GM18861 (cell line): ENCODE measurements around the gene MOSPD3.
"Not testable (repeated sequence)": the region's sequence is repeated elsewhere in the genome, so short reads cannot be mapped to it uniquely, and the experiment has no call there.

Experiments
- ATAC-seq: cut with Tn5 transposase; IDR thresholded peaks from one replicate; pipeline ENCODE4 v1.9.1; 2021; ENCODE audit not compliant: unreplicated experiment

MOSPD3 gene

DNA sequence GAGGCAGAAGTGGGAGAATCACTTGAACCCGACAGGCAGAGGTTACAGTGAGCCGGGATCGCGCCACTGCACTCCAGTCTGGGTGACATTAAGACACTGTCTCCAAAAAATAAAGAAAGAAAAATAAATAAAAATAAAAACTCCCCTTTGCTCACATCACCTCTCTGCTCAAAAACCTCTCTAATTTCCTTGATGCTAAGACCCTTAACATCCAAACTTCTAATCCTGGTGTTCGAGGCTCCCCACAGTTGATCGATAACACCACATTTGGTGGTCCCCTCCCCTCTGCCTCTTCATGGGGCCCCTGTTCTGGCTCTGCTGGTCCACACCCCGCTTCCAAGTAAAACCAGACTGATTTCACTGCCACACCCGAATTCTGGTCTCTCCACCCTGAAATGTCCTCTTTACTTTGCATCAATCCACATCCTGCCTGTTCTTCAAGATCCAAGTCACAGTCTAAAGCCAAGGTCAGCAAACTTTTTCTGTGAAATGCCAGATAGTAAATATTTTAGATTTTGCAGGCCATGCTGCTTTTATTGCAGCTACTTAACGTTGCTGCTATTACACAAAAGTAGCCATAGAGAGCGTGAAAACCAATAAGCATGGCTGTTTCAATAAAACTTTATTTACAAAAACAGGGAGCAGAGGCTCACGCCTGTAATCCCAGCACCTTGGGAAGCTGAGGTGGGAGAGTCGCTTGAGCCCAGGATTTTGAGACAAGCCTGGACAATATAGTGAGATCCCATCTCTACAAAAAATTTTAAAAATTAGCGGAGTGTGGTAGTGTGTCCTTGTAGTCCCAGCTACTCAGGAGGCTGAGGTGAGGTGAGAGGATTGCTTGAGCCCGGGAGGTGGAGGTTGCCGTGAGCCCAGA, 11.8 kb downstream of the MOSPD3 start:
- no peak for ATAC-seq

DNA sequence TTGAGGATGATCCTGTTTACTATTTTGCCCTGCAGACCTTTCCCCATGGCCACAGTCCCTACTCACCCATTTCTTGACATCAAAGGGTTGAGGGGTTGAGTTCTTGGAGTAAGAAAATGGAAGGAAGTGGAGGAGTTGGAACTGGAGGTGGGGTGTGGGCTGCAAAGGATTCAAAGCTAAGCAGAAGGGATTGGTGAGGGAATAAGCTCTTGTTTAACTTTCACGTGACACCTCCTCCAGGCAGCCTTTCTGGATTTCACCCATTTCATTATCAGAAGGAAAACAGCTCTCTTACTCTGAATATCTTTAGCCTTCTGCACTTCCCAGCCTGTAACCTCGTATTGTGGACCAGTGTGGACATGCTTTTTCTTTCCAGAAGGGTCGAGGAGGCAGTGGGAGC, 13.7 kb downstream of the MOSPD3 start:
- ATAC-seq: no peak

DNA sequence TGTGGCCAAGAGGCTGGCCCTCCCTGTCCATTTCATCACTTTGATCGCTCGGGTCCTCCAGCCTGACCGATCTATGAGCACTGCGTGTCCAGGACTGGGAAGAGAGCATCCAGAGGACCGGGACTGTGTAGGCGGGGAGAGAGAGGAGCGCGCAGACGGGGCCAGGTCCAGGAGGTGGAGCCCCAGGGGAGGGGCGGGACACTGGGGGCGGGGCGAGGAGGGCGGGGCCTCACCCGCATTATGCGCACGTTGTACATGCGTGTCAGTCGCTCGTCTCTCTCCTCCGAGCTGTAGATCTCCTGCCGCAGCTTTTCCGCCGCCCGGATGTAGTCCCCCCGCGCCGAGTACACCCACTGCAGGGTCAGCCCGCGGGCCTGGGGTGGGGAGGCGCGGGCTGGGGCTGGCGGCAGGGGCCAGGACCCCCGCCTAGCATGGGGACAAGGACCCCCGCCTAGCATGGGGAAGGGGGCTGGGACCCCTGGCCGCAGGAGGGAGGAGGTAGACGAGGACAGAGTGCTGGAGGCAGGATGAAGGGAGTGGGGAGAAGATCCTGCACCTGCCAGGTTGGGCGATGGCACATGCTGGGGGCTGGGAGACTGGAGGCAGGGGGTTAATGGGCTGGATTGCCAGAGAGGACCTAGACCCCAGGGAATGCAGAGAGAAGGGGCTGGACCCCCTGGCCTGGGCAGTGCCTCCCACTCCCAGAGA, 14.3 kb downstream of the MOSPD3 start:
- peak; percentile 54 for ATAC-seq

DNA sequence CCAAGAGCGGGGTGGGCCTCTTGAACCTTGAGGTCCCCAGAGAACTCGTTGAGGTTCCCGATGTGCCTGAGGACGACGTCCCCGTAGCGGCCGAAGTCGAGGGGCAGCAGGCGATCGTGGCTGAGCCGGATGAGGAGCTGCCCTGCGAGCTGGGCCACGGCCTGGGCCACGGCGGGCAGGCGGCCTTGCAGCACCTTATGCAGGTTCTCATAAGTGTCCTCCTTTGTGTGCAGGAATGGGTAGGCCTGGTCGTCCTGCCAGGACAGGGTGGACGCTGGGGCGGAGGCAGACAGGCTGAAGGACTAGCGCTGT, 14.9 kb downstream of the MOSPD3 start:
- ATAC-seq: no peak

DNA sequence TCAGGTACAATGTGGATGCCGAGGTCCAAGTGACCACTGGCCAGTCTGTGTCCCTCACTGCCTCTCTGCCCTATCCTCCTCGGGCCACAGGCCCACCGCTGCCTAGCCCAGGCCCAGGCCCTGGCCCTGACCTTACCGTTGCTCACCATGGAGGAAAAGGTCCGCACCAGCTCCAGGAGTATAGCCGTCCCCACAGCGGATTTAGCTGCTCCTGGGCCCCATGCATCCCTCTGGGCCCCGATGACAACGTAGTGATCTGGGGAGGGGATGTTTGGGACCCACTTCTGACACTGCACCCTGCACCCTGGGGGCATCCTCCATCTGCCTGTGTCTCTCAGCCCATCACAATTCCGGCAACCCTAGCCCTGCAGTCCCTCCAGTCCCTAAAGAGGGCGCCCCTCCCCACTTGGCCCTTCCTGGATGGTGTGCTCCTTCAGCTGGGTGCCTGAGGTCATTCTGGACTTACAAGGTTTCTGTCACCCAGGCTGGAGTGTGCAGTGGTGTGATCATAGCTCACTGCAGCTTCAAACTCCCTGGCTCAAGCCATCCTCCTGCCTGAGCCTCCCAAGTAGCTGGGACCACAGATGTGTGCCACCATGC, 16.9 kb downstream of the MOSPD3 start:
- ATAC-seq: no peak

DNA sequence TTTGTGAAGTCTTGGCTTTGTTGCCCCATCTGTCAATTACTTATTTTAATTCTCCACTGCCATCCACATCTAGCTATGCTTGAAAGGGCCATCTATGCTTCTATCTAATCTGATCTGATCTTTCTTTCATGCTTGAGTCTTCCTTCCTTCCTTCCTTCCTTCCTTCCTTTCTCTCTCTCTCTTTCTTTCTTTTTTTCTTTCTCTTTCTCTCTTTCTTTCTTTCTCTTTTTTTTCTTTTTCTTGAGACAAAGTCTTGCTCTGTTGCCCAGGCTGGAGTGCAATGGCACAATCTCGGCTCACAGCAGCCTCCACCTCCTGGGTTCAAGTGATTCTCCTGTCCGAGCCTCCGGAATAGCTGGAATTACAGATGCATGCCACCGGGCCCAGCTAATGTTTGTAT, 17.7 kb downstream of the MOSPD3 start:
- ATAC-seq: no peak

DNA sequence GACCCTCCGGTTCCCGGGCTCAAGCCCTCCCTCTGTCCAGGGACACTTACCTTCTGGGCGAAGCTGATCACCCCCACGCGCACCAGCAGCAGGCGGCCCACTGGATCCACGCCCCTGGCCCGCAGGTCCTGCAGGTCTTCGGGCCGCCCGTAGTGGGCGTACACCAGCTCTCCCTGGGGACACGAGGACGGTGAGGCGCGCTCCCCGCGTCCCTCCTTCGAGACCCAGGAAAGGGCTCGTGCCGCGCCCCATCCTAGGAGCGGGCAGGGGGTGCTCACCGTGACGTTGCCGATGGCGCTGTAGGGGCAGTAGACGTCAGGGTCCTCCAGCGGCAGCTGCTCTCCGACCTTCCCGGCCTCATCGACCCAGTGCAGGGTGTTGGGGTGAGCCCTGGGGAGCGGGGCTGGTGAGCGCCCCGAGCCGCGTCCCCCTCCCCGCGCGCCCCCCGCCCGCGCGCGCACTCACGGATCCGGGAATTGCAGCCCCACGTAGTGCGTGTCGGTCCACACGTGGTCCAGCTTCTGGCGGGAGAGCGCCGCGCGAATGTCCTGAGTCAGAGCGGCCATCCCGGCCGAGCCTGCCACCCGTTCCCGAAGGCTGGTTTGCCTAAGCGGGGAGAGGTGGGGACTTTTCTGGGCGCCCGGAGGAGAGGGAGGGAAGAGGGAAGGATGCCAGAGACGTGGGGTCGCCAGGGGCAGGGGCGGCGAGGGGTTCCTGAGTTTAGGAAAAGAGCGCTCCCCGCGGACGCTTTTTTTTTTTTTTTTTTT, 20.8 kb downstream of the MOSPD3 start:
- ATAC-seq: no peak

DNA sequence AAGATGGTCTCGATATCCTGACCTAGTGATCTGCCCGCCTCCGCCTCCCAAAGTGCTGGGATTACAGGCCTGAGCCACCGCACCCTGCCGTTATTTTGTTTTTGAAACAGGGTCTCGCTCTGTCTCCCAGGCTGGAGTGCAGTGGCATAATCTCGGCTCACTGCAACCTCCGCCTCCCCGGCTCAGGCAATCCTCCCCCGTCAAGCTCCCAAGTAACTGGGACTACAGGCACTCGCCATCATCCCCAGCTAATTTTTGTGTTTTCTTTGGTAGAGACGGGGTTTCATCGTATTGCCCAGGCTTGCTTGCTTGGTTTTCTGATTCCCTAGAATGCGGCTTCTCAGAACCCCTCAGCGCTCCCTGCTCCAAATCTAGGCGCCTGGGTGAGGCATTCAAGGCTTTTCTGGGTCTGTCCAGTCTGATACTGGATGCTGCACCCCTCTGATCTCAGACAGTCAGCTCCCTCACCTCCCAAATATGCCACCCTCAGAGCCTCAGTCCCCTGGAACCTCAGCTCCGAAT, 27.7 kb downstream of the MOSPD3 start:
- no peak for ATAC-seq

DNA sequence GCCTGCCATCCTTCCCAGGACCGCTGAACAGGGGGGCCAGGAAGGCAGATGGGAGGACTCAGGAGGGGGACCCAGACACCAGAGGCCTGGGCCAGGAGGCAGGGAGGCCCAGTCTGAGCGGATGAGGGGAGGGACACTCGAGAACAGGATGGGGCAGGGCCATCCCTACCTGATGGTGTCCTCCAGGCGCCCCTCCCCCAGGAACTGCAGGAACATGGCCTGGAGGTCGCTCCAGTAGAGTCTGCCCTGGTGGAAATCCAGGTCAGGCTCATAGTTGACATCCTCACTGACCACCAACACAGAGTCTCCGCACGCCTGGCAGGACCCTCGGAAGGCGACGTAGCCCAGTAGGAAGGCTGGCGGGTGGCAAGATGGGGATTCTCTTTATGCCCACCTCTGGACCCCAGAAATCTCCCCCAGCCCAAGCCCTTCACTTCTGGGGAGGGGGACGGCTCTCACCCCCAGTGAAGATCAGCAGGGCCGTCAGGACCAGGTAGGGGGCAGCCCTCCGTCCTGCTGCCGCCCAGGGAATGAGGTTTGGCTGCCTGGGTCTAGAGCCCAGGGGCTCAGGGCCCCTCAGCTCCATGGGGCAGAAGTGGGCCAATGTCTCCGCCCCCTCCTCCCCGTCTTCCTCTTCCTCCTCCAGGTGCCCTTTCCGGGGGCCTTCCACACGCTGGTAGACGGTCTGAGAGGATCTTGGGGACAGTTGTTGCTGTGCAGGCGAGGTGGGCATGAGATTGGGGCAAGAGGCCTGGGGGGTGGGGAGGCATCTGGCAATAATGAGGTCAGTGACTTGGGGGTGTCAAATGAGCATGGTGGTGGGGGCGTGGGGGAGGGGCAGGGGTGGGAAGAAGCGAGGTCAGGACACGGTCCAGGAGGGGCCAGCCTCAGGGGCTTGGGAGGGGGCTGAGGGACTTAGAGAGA, 28.4 kb downstream of the MOSPD3 start:
- ATAC-seq: no peak

DNA sequence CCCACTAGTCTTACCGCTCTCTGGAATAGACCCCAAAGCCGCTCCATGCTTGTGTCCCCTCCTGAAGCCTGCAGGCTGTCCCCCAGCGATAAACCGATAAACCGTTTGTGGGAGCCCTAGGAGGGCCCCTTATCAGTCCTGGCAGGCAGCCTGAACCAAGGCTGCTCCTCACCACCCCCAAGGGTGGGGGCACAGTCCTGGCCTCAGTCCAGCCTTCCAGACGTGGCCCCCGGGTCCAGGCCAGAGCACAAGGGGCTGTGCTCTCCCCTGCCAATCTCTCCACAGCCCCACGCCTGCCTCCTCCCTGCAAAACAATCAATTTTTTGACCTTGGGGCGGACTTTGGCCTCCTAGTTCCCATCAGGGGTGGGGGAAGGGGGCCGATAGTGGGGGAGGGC, 29.1 kb downstream of the MOSPD3 start, which contains the start of gene TFR2:
Gene TFR2, minus strand, starts transcription at position 90 of the 397 bp plus-strand sequence. Its CDS starts 43 bp downstream, at position 47.
- ATAC-seq: no peak

DNA sequence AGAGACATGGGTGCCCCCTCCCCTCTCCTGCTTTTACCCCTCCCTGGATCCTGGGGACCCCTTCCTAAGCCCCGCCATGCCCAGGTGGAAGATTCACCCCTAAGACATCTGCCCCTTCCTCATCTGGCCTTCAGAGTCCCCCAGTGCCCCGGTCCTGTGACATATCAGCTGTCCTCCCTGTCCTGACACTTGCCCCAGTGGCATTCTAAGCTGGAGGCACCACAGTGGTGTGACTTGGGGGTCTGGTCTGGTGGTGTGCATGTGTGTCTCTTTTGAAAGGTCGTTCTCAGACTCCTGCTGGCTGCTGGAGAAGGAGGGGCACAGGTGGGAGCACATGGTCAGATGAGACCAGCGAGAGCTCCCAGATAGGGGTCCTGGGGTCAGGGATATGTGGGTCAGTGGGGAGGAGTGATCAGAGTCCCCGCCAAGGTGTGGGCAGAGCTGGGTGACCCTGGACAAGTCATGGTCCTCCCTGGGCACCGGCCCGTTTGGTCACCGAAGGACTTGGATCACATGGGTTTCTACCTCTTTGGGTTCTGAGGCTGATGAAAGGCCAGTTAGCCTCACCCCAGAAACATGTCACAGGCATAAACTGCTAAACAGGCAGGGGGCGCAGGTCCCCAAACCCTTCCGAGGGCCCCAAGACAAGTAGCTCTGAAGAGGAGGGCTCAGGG, 29.7 kb downstream of the MOSPD3 start:
- ATAC-seq: no peak

DNA sequence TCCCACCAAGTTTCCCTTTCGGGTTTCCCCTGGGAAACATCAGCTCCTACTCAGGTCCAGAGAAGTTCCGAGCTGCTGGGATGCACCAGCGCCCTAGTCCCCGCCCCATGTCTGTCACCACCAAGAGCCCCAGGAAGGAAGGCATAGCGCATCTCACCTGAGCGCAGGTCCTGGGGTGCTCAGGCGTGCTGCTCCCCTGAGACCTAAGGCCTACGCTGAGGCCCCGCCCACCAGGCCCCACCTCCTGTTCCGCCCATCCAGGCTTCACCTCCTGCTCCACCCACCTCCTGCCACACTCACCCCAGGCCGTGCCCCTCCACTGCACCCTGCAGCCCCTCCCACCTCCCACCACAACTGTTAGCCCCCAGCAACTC, 30.2 kb downstream of the MOSPD3 start:
- no peak for ATAC-seq

DNA sequence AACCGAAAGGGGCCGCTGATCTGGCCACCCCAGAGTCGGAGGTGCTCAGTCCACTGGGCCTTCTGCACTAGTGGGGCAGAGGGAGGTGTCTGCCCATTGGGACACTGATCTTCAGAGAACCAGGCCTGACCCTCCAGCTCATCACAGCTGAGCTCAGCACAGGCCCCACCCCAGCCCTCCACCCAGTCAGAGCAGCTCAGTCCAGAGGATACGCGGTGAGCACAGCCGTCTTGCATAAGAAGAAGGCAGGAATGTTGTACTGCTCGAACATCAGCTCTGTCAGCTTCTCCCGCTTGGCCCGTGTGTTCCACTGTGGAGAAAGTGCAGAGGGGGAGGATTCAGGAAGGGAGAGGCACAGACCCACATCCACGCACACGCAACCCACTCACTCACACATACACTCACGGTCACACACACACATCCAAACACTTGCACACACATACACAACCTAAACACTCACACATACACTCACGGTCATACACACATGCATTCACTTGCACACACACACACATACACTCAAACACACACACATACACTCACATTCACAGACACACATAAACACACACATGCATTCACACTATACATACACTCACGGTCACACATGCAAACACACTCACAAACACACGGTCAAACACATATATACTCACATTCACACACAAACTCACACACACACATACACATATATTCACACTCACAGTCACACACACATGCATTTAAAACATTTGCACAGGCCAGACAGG, 37.7 kb downstream of the MOSPD3 start:
- ATAC-seq: no peak

DNA sequence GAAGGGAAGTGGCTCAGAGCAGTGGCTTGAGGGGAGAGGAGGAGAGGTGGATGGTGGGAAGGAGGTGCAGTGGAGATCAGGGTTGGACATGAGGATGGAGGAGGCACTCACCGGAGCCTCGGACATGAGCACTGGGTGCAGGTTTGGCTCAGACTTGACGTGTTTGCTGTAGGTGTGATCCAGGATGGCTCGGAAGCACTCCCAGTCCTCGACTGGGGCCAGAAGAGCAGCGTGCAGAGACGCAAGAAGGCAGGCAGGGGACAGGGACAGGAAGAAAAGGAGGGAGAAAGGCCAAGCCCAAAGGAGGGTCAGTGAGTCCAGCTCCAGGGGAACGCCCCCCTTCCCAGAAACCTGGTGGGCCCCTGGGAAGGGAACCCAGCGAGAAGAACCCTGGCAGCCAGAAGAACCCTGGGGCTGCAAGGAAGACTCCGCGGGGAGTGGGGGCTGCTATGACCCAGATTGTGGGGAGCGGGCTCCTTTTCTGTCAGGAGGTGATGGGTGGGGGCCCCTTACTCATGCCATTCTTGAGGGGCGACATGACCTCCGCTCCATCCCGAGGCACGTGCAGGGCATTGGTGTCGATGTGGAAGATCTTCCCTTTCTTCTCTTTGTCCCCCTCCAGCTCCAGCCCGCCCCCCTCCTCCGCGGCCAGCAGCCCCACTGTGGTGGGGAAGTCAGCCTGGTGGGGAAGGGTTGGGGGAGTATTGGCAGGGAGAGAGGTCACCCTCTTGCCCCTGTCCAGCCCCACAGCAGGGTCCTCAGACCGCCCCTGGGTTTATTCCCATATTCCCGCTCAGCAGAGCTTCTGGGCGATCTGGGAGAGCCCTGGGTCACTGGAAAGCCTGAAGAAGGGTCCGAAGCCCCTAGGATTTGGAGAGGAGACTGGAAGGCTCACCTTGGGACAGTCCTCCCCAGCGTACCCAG, 42.8 kb downstream of the MOSPD3 start:
- ATAC-seq: no peak

DNA sequence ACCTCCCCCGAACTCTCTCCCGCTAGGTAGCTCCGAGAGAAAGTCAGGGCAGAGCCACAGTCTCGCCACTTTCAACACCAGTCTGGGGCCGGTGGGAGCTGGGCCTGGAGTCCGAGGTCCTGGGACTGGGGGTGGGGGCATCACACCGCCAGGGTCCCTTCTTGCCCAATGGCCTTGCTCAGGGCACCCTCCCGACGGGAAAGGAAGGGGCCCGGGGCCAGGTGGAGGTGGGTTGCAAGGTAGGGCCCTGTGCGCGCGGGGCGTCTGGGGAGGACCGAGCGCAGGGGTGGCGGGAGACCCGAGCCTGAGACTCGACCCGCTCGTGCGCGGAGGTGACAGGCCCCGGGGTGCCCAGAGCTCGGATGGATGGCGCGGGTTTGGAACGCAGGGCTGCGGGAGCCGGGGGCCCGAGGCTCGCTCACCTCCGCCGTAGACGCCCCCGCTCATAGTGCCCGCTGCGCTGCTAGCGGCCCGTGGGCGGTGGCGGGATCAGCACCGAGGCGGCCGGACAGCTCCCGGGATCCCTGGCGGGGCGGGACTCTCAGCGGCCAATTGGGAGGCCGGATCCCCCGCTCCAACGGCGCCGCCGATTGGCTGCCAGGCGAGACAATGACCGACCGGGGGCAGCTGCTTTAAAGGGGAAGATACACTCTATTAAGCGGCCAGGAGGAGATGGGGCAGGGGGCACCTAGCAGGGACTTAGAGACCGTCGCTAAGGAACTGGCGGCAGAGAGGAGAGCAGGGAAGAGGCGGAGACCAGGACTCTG, 43.8 kb downstream of the MOSPD3 start, which contains the start of gene ACTL6B:
Gene ACTL6B, minus strand, starts transcription at position 541 of the 767 bp plus-strand sequence. Its CDS starts 94 bp downstream, at position 447.
- ATAC-seq: no peak

DNA sequence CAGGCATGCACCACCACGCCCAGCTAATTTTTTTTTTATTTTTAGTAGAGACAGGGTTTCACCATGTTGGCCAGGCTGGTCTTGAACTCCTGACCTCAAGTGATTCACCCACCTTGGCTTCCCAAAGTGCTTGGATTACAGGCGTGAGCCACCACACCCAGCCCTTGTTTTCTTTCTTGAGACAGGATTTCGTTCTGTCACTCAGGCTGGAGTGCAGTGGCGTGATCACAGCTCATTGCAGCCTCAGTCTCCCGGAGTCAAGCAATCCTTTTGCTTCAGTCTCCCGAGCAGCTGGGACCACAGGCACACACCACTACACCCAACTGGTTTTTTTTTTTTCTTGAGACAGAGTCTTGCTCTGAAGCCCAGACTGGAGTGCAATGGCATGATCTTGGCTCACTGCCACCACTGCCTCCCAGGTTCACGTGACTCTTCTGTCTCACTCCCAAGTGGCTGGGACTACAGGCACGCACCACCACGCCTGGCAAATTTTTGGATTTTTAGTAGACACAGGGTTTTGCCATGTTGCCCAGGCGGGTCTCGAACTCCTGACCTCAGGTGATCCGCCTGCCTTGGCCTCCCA, 49.9 kb downstream of the MOSPD3 start:
- not testable (repeated sequence) for ATAC-seq
